Central memory CD8-positive, alpha-beta T cell (primary cell): Measurements from ENCODE around the gene CNBD2.
A peak's percentile ranks its signal among the peaks of the same experiment; 100 is the strongest.
"Not testable (repeated sequence)": the region's sequence is repeated elsewhere in the genome, so short reads cannot be mapped to it uniquely, and the experiment has no call there.

Source experiments
- ATAC-seq: fragments of 150-1000 bp; cut with Tn5 transposase; replicated peaks from 2 replicates; pipeline ENCODE4 v1.10.0; 2022; ENCODE audit warnings: mild to moderate bottlenecking, moderate FRiP score, moderate number of reproducible peaks; ENCODE audit not compliant: poor library complexity, severe bottlenecking; ENCODE audit errors: extremely low read depth
- DNase-seq, 2 donors: peaks; one replicate each; pipeline ENCODE4 v3.0.0; 2021; ENCODE audit warnings: low spot score in 2 of 2
- H3K27ac Mint-ChIP-seq: one replicate; pipeline ENCODE4 v1.8.0; 2022; ENCODE audit warnings: low read depth, mild to moderate bottlenecking, moderate library complexity, mixed read lengths
- H3K27me3 Mint-ChIP-seq: one replicate; pipeline ENCODE4 v1.8.0; 2022; ENCODE audit warnings: mixed read lengths
- H3K36me3 Mint-ChIP-seq: one replicate; pipeline ENCODE4 v1.8.0; 2022; ENCODE audit warnings: mild to moderate bottlenecking, moderate library complexity, mixed read lengths; ENCODE audit not compliant: insufficient read depth
- H3K4me1 Mint-ChIP-seq: one replicate; pipeline ENCODE4 v1.8.0; 2022; ENCODE audit warnings: mixed read lengths
- H3K4me3 Mint-ChIP-seq: one replicate; pipeline ENCODE4 v1.8.0; 2022; ENCODE audit warnings: mild to moderate bottlenecking, moderate library complexity, mixed read lengths
- H3K9me3 Mint-ChIP-seq: one replicate; pipeline ENCODE4 v1.8.0; 2022; ENCODE audit warnings: mixed read lengths

The CNBD2 gene

GRCh38 chr20:36040571-36040970 lies 72.2 kb downstream of the CNBD2 start:
- Mint-ChIP-seq H3K9me3 (no peaks in the 10 kb centered on the region), H3K27me3 (no peaks in the 10 kb centered on the region), H3K4me3 (no peak overlapping the region), H3K36me3 (peaks cover 2% of the 10 kb centered on the region), H3K4me1 (peaks cover 4% of the 10 kb centered on the region), H3K27ac (no peak overlapping the region)
- ATAC-seq (no peak), DNase-seq (no peak)

GRCh38 chr20:36043441-36043840 lies 75.1 kb downstream of the CNBD2 start:
- Mint-ChIP-seq H3K27me3 (no peaks in the 10 kb centered on the region), H3K36me3 (peaks cover 13% of the 10 kb centered on the region), H3K9me3 (no peaks in the 10 kb centered on the region), H3K4me1 (peaks cover 30% of the 10 kb centered on the region), H3K4me3 (no peak overlapping the region), H3K27ac (no peak overlapping the region)
- DNase-seq (no peak), ATAC-seq (no peak)

- ATAC-seq (no peak), DNase-seq (no peak)
- Mint-ChIP-seq H3K4me1 (peaks cover 36% of the 10 kb centered on the region), H3K27me3 (no peaks in the 10 kb centered on the region), H3K27ac (no peak overlapping the region), H3K9me3 (no peaks in the 10 kb centered on the region), H3K4me3 (no peak overlapping the region), H3K36me3 (peaks cover 18% of the 10 kb centered on the region)
These were observed 75.6 kb downstream of the CNBD2 start for GRCh38 chr20:36043892-36044515.

GRCh38 chr20:36045373-36045714 lies 77.0 kb downstream of the CNBD2 start:
- DNase-seq, result no peak
- Mint-ChIP-seq H3K27ac (no peak overlapping the region), H3K4me3 (no peak overlapping the region), H3K27me3 (no peaks in the 10 kb centered on the region), H3K9me3 (no peaks in the 10 kb centered on the region), H3K4me1 (peaks cover 47% of the 10 kb centered on the region), H3K36me3 (peaks cover 23% of the 10 kb centered on the region)
- ATAC-seq, result no peak

GRCh38 chr20:36046073-36046798 lies 77.8 kb downstream of the CNBD2 start:
- H3K27me3 Mint-ChIP-seq, H3K27ac Mint-ChIP-seq, DNase-seq, H3K4me3 Mint-ChIP-seq, H3K9me3 Mint-ChIP-seq, ATAC-seq: not testable (repeated sequence)
- Mint-ChIP-seq H3K4me1 (peaks cover 51% of the 10 kb centered on the region), H3K36me3 (peaks cover 27% of the 10 kb centered on the region)

- H3K9me3 Mint-ChIP-seq, DNase-seq, ATAC-seq, H3K27me3 Mint-ChIP-seq: not testable (repeated sequence)
- Mint-ChIP-seq H3K36me3 (peaks cover 27% of the 10 kb centered on the region), H3K27ac (peak overlapping the region; percentile 88), H3K4me1 (peaks cover 56% of the 10 kb centered on the region), H3K4me3 (peak overlapping the region; percentile 77)
These were observed 81.0 kb downstream of the CNBD2 start for GRCh38 chr20:36049408-36049807.

- Mint-ChIP-seq H3K4me3 (peak overlapping the region; percentile 77), H3K36me3 (peaks cover 24% of the 10 kb centered on the region), H3K27me3 (peaks cover 16% of the 10 kb centered on the region), H3K9me3 (no peaks in the 10 kb centered on the region), H3K27ac (peak overlapping the region; percentile 88), H3K4me1 (peaks cover 52% of the 10 kb centered on the region)
- peak; percentile 95 for ATAC-seq
- peak; percentile 62 to 66 for DNase-seq
These were observed 82.3 kb downstream of the CNBD2 start for GRCh38 chr20:36050436-36051317.

GRCh38 chr20:36051318-36052116 lies 83.1 kb downstream of the CNBD2 start:
- Mint-ChIP-seq H3K4me3 (peak overlapping the region; percentile 77), H3K9me3 (no peaks in the 10 kb centered on the region), H3K27ac (peak overlapping the region; percentile 39), H3K36me3 (peaks cover 21% of the 10 kb centered on the region), H3K27me3 (peaks cover 20% of the 10 kb centered on the region), H3K4me1 (peaks cover 44% of the 10 kb centered on the region)
- DNase-seq (no peak), ATAC-seq (no peak)

- peaks cover 21% of the 10 kb centered on the region for H3K36me3 Mint-ChIP-seq
- peaks cover 20% of the 10 kb centered on the region for H3K27me3 Mint-ChIP-seq
- H3K4me3 Mint-ChIP-seq, result no peak overlapping the region
- no peak for ATAC-seq
- H3K4me1 Mint-ChIP-seq, result peaks cover 38% of the 10 kb centered on the region
- no peaks in the 10 kb centered on the region for H3K9me3 Mint-ChIP-seq
- DNase-seq, result no peak
- H3K27ac Mint-ChIP-seq, result no peak overlapping the region
These were observed 83.7 kb downstream of the CNBD2 start for GRCh38 chr20:36052117-36052513.

- H3K27ac Mint-ChIP-seq, DNase-seq, H3K9me3 Mint-ChIP-seq, H3K4me3 Mint-ChIP-seq, H3K36me3 Mint-ChIP-seq, ATAC-seq: not testable (repeated sequence)
- Mint-ChIP-seq H3K27me3 (peaks cover 20% of the 10 kb centered on the region), H3K4me1 (peaks cover 21% of the 10 kb centered on the region)
These were observed 85.6 kb downstream of the CNBD2 start for GRCh38 chr20:36053863-36054518.

- H3K27me3 Mint-ChIP-seq, result peaks cover 20% of the 10 kb centered on the region
- H3K9me3 Mint-ChIP-seq, result no peaks in the 10 kb centered on the region
- DNase-seq, result no peak
- H3K4me1 Mint-ChIP-seq, result peaks cover 9% of the 10 kb centered on the region
- no peak overlapping the region for H3K27ac Mint-ChIP-seq
- no peak for ATAC-seq
- H3K4me3 Mint-ChIP-seq, result no peak overlapping the region
- H3K36me3 Mint-ChIP-seq, result peaks cover 4% of the 10 kb centered on the region
These were observed 86.8 kb downstream of the CNBD2 start for GRCh38 chr20:36055145-36055544.

GRCh38 chr20:36060676-36061075 lies 92.3 kb downstream of the CNBD2 start:
- no peak overlapping the region for H3K4me3 Mint-ChIP-seq
- H3K27ac Mint-ChIP-seq, result no peak overlapping the region
- H3K4me1 Mint-ChIP-seq, result no peaks in the 10 kb centered on the region
- peaks cover 6% of the 10 kb centered on the region for H3K36me3 Mint-ChIP-seq
- no peaks in the 10 kb centered on the region for H3K9me3 Mint-ChIP-seq
- DNase-seq, result no peak
- no peak for ATAC-seq
- peaks cover 3% of the 10 kb centered on the region for H3K27me3 Mint-ChIP-seq
